RWPE1 (cell line): Measurements from ENCODE around the gene LRRC75B.

ENCODE experiments used
- CTCF ChIA-PET: fragments of 350-600 bp; sonication (Branson Sonifier 250); formaldehyde crosslinking; extraction: SDS; loops from one replicate; lab custom pipeline; 2021; lab: Yijun Ruan, JAX
- POLR2A ChIA-PET: fragments of 400-600 bp; formaldehyde crosslinking; extraction: SDS; loops from one replicate; lab custom pipeline; 2020; ENCODE audit warnings: antibody characterized with exemption; ENCODE audit not compliant: low non-redundant PET; lab: Yijun Ruan, JAX
- DNase-seq: peaks from one replicate; pipeline ENCODE4 v3.0.0; 2012; ENCODE audit warnings: low spot score
- H3K27ac ChIP-seq: fragments of 450-650 bp; 2 replicates; pipeline ENCODE4 v1.5.1; 2017
- CTCF ChIP-seq: fragments of 450-650 bp; conservative IDR thresholded peaks from 2 replicates; pipeline ENCODE4 v1.5.1; 2017; ENCODE audit warnings: low read depth, mild to moderate bottlenecking

The LRRC75B gene

DNA sequence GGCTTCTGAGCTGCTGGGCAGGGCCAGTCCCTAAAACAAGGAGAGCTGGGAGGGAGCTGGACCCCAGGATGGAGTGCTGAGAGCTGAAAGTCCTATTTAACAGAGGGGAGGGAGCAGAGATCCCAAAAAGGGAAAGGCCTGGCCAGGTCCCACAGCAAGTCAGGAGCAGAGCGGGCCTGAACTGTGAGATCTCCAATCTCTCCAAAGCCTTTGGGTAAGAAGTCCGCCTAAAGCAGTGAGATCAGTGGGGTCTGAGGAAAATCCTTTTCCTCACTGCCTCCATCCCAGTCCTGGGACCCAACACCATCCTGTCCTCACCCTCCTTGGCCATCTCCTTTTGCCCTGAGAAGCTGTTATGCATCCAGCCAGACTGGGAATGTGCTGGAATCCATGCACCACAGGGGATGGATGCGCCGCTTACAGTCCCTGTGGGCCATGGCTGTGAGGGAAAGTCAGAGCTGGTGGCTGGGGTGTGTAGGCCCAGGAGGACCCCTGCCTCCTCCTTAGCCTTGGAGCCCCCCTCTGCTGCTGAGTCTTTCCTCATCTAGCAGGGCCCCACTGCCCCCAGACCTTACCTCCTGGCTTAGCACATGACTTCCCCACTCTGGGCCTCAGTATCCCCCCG, 8.6 kb downstream of the LRRC75B start:
- no peak for TF ChIP-seq CTCF
- H3K27ac ChIP-seq = peak overlapping the region; percentile 65
- ChIA-PET CTCF (no interaction called here), POLR2A (no interaction called here)
- DNase-seq = no peak

- ChIA-PET CTCF (no interaction called here), POLR2A (no interaction called here)
These were observed 9.4 kb downstream of the LRRC75B start for GRCh38 chr22:24583221-24584165.

GRCh38 chr22:24582056-24582814, 10.6 kb downstream of the LRRC75B start:
- no peak for DNase-seq
- H3K27ac ChIP-seq = no peak overlapping the region; the same call in 1 of the 2 replicates
- CTCF ChIA-PET = no interaction called here
- TF ChIP-seq CTCF = no peak
- POLR2A ChIA-PET = no interaction called here

More at GRCh38 chr22:24583221-24584165, 9.4 kb downstream of the LRRC75B start:
- DNase-seq = no peak
- H3K27ac ChIP-seq = peak overlapping the region; percentile 65
- TF ChIP-seq CTCF = no peak

- peak; percentile 46 for DNase-seq
- H3K27ac ChIP-seq = peak overlapping the region; percentile 92
- POLR2A ChIA-PET = no interaction called here
- no peak for TF ChIP-seq CTCF
- CTCF ChIA-PET = no interaction called here
These were observed 12.6 kb downstream of the LRRC75B start for GRCh38 chr22:24580276-24580675.

DNA sequence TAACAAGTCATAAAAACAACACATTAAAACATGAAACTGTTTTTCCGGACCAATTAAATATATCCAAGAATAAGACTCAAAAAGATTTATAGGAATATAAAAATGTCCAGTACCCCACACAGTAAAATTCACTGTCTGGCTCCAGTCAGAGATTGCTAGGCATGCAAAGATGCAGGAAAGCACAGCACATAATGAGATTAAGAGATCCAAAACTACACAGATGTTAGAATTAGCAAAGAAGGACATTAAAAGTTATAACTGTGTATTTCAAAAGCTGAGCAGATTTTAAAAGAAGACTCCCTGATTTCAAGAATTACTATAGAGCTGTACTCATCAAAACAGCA, 13.6 kb downstream of the LRRC75B start:
- no peak for DNase-seq
- CTCF ChIA-PET = no interaction called here
- no peak overlapping the region for H3K27ac ChIP-seq
- POLR2A ChIA-PET = no interaction called here
- TF ChIP-seq CTCF = no peak
